HEK293 (cell line): ENCODE measurements around the gene TANGO6.

Source experiments
- GLI2 ChIP-seq: fragments of 450-650 bp; formaldehyde crosslinking; IDR thresholded peaks from 2 replicates; pipeline ENCODE4; 2017; ENCODE audit warnings: missing biosample characterization, missing genetic modification characterization, low read depth, borderline replicate concordance
- GLIS2 ChIP-seq: fragments of 450-650 bp; formaldehyde crosslinking; IDR thresholded peaks from 2 replicates; pipeline ENCODE4 v1.5.1; 2016; ENCODE audit warnings: missing biosample characterization, missing genetic modification characterization
- KLF8 ChIP-seq: fragments of 450-650 bp; formaldehyde crosslinking; IDR thresholded peaks from 2 replicates; pipeline ENCODE4 v1.5.1; 2016; ENCODE audit warnings: missing biosample characterization, missing genetic modification characterization
- KLF9 ChIP-seq: fragments of 450-650 bp; formaldehyde crosslinking; IDR thresholded peaks from 2 replicates; pipeline ENCODE4 v1.5.1; 2016; ENCODE audit warnings: missing biosample characterization, missing genetic modification characterization, low read depth
- OSR2 ChIP-seq: fragments of 450-650 bp; formaldehyde crosslinking; IDR thresholded peaks from 2 replicates; pipeline ENCODE4 v1.5.1; 2016; ENCODE audit warnings: missing biosample characterization, missing genetic modification characterization
- SCRT1 ChIP-seq: fragments of 450-650 bp; formaldehyde crosslinking; IDR thresholded peaks from 2 replicates; pipeline ENCODE4 v1.5.1; 2016; ENCODE audit warnings: missing biosample characterization, missing genetic modification characterization, borderline replicate concordance
- SETDB1 ChIP-seq: IDR thresholded peaks from one replicate; pipeline ENCODE4 v1.6.1; 2017; ENCODE audit warnings: mild to moderate bottlenecking, low read length, moderate library complexity, mixed read lengths; ENCODE audit not compliant: insufficient read length
- ZBTB48 ChIP-seq: fragments of 450-650 bp; formaldehyde crosslinking; IDR thresholded peaks from 2 replicates; pipeline ENCODE4 v1.5.1; 2016; ENCODE audit warnings: missing biosample characterization, missing genetic modification characterization
- ZEB2 ChIP-seq: fragments of 450-650 bp; formaldehyde crosslinking; IDR thresholded peaks from 2 replicates; pipeline ENCODE4 v1.5.1; 2016; ENCODE audit warnings: missing biosample characterization, missing genetic modification characterization
- ZNF140 ChIP-seq: fragments of 450-650 bp; formaldehyde crosslinking; IDR thresholded peaks from 2 replicates; pipeline ENCODE4 v1.5.1; 2016; ENCODE audit warnings: missing biosample characterization, missing genetic modification characterization
- ZNF184 ChIP-seq: fragments of 450-650 bp; IDR thresholded peaks from 2 replicates; pipeline ENCODE4 v1.5.1; 2018; ENCODE audit warnings: missing biosample characterization, mild to moderate bottlenecking, missing genetic modification characterization
- ZNF2 ChIP-seq: fragments of 450-650 bp; formaldehyde crosslinking; IDR thresholded peaks from 2 replicates; pipeline ENCODE4 v1.5.1; 2016; ENCODE audit warnings: missing biosample characterization, missing genetic modification characterization
- ZNF214 ChIP-seq: fragments of 450-650 bp; formaldehyde crosslinking; IDR thresholded peaks from 2 replicates; pipeline ENCODE4 v1.5.1; 2017; ENCODE audit warnings: missing biosample characterization, mild to moderate bottlenecking, missing genetic modification characterization, borderline replicate concordance
- ZNF223 ChIP-seq: fragments of 450-650 bp; formaldehyde crosslinking; IDR thresholded peaks from 2 replicates; pipeline ENCODE4 v1.5.1; 2016; ENCODE audit warnings: missing biosample characterization, missing genetic modification characterization
- ZNF292 ChIP-seq: fragments of 450-650 bp; formaldehyde crosslinking; IDR thresholded peaks from 2 replicates; pipeline ENCODE4 v1.5.1; 2016; ENCODE audit warnings: low read depth, missing biosample characterization, missing genetic modification characterization, borderline replicate concordance
- ZNF302 ChIP-seq: fragments of 450-650 bp; formaldehyde crosslinking; IDR thresholded peaks from 2 replicates; pipeline ENCODE4 v1.5.1; 2016; ENCODE audit warnings: missing biosample characterization, missing genetic modification characterization, low read depth
- ZNF341 ChIP-seq: fragments of 450-650 bp; formaldehyde crosslinking; IDR thresholded peaks from 2 replicates; pipeline ENCODE4; 2016; ENCODE audit warnings: low read depth, missing biosample characterization, missing genetic modification characterization
- ZNF354C ChIP-seq: fragments of 450-650 bp; formaldehyde crosslinking; IDR thresholded peaks from 2 replicates; pipeline ENCODE4 v1.5.1; 2016; ENCODE audit warnings: missing biosample characterization, missing genetic modification characterization, low read depth, borderline replicate concordance
- ZNF391 ChIP-seq: fragments of 450-650 bp; formaldehyde crosslinking; IDR thresholded peaks from 2 replicates; pipeline ENCODE4 v1.5.1; 2016; ENCODE audit warnings: low read depth, missing biosample characterization, missing genetic modification characterization, borderline replicate concordance
- ZNF416 ChIP-seq: fragments of 450-650 bp; formaldehyde crosslinking; IDR thresholded peaks from 2 replicates; pipeline ENCODE4 v1.5.1; 2016; ENCODE audit warnings: missing biosample characterization, missing genetic modification characterization
- ZNF473 ChIP-seq: fragments of 450-650 bp; formaldehyde crosslinking; IDR thresholded peaks from 2 replicates; pipeline ENCODE4 v1.5.1; 2017; ENCODE audit warnings: missing biosample characterization, missing genetic modification characterization
- ZNF529 ChIP-seq: fragments of 450-650 bp; formaldehyde crosslinking; IDR thresholded peaks from 2 replicates; pipeline ENCODE4 v1.5.1; 2017; ENCODE audit warnings: missing genetic modification characterization, missing biosample characterization; ENCODE audit not compliant: insufficient replicate concordance
- ZNF544 ChIP-seq: fragments of 450-650 bp; formaldehyde crosslinking; IDR thresholded peaks from 2 replicates; pipeline ENCODE4 v1.5.0; 2017; ENCODE audit warnings: missing biosample characterization, missing genetic modification characterization
- ZNF561 ChIP-seq: fragments of 450-650 bp; IDR thresholded peaks from 2 replicates; pipeline ENCODE4 v1.5.1; 2018; ENCODE audit warnings: missing biosample characterization, missing genetic modification characterization, borderline replicate concordance
- ZNF571 ChIP-seq: fragments of 450-650 bp; formaldehyde crosslinking; IDR thresholded peaks from 2 replicates; pipeline ENCODE4 v1.5.0; 2017; ENCODE audit warnings: missing biosample characterization, missing genetic modification characterization
- ZNF639 ChIP-seq: fragments of 450-650 bp; formaldehyde crosslinking; IDR thresholded peaks from 2 replicates; pipeline ENCODE4 v1.5.1; 2016; ENCODE audit warnings: missing biosample characterization, missing genetic modification characterization
- ZNF654 ChIP-seq: fragments of 450-650 bp; formaldehyde crosslinking; IDR thresholded peaks from 2 replicates; pipeline ENCODE4 v1.5.1; 2016; ENCODE audit warnings: low read depth, missing biosample characterization, missing genetic modification characterization
- ZNF785 ChIP-seq: fragments of 450-650 bp; formaldehyde crosslinking; IDR thresholded peaks from 2 replicates; pipeline ENCODE4 v1.5.1; 2016; ENCODE audit warnings: missing biosample characterization, missing genetic modification characterization
- ZSCAN4 ChIP-seq: fragments of 450-650 bp; formaldehyde crosslinking; IDR thresholded peaks from 2 replicates; pipeline ENCODE4 v1.5.1; 2017; ENCODE audit warnings: missing biosample characterization, missing genetic modification characterization
- TF ChIP-seq, protein P1 (sequence below): fragments of 450-650 bp; formaldehyde crosslinking; IDR thresholded peaks from 2 replicates; pipeline ENCODE4 v1.5.1; 2016; ENCODE audit warnings: missing biosample characterization, missing genetic modification characterization
- TF ChIP-seq, protein P2 (sequence below): fragments of 450-650 bp; formaldehyde crosslinking; IDR thresholded peaks from 2 replicates; pipeline ENCODE4 v1.5.1; 2016; ENCODE audit warnings: missing biosample characterization, missing genetic modification characterization
- TF ChIP-seq, protein P3 (sequence below): fragments of 450-650 bp; IDR thresholded peaks from 2 replicates; pipeline ENCODE4 v1.5.1; 2018; ENCODE audit warnings: missing biosample characterization, missing genetic modification characterization

TANGO6 gene

DNA sequence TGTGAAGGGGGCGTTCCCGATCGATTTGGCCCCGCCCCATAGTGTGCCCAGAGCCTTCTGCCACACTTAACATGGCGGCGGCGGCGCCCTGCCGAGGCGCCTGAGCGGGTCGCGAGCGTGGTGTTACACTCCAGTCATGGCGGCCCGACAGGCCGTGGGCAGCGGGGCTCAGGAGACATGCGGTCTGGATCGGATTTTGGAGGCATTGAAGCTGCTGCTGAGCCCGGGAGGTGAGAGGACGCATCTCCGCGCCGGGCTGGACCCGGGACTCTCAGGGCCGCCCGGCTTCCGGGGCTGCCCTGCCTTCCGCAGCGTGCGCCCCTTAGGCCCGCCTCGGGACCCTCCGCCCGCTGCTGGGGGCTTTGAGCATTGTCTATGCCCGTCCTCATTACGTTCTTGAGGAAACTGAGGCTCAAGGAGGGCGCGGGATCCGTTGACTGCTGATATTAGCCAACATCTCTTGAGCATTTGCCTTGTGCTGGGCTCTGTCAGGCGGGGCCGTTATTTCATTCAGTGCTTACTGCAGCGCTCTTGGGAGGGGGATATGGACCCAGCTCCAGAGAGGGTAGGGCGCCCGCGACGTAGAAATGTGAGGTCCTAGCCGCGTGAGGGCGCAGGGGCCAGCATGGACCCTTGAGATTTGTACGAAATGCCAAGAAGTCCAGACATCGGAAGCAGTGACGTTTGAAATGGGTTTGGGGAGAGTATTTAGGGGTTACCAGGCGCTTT lies at the start of gene TANGO6 (continued):
- TF ChIP-seq ZNF223 (tag by site-specific recombination) (no peak), SETDB1 (no peak), ZNF140 (tag by site-specific recombination) (no peak), GLI2 (tag by site-specific recombination) (no peak), ZNF416 (tag by site-specific recombination) (no peak), ZNF302 (no peak), ZNF473 (tag by site-specific recombination) (no peak), ZNF639 (tag by site-specific recombination) (peak; percentile 37; the same call in 1 of the 2 replicates), ZNF214 (no peak), OSR2 (tag by site-specific recombination) (no peak), ZBTB48 (peak; percentile 80; the same call in 1 of the 2 replicates), ZNF354C (no peak), ZNF529 (no peak), ZNF292 (tag by site-specific recombination) (no peak), ZNF654 (tag by site-specific recombination) (peak; percentile 9; the same call in 1 of the 2 replicates), ZNF544 (tag by site-specific recombination) (no peak), GLIS2 (peak; percentile 59), ZNF571 (tag by site-specific recombination) (no peak), ZSCAN4 (tag by site-specific recombination) (no peak), ZNF184 (tag by site-specific recombination) (no peak), KLF8 (tag by site-specific recombination) (0 out of 2 replicates have a peak, but pooled peaks have one; percentile 39), SCRT1 (tag by site-specific recombination) (no peak), ZNF2 (tag by site-specific recombination) (peak; percentile 82), ZNF391 (0 out of 2 replicates have a peak, but pooled peaks have one; percentile 21), ZNF341 (tag by site-specific recombination) (no peak), KLF9 (tag by site-specific recombination) (peak; percentile 89), ZNF785 (tag by site-specific recombination) (no peak), ZNF561 (tag by site-specific recombination) (peak; percentile 93), ZEB2 (tag by site-specific recombination) (no peak)
- TF ChIP-seq, protein P1, sequence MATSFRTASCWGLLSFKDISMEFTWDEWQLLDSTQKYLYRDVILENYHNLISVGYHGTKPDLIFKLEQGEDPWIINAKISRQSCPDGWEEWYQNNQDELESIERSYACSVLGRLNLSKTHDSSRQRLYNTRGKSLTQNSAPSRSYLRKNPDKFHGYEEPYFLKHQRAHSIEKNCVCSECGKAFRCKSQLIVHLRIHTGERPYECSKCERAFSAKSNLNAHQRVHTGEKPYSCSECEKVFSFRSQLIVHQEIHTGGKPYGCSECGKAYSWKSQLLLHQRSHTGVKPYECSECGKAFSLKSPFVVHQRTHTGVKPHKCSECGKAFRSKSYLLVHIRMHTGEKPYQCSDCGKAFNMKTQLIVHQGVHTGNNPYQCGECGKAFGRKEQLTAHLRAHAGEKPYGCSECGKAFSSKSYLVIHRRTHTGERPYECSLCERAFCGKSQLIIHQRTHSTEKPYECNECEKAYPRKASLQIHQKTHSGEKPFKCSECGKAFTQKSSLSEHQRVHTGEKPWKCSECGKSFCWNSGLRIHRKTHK (tag by site-specific recombination) = no peak
- TF ChIP-seq, protein P2, sequence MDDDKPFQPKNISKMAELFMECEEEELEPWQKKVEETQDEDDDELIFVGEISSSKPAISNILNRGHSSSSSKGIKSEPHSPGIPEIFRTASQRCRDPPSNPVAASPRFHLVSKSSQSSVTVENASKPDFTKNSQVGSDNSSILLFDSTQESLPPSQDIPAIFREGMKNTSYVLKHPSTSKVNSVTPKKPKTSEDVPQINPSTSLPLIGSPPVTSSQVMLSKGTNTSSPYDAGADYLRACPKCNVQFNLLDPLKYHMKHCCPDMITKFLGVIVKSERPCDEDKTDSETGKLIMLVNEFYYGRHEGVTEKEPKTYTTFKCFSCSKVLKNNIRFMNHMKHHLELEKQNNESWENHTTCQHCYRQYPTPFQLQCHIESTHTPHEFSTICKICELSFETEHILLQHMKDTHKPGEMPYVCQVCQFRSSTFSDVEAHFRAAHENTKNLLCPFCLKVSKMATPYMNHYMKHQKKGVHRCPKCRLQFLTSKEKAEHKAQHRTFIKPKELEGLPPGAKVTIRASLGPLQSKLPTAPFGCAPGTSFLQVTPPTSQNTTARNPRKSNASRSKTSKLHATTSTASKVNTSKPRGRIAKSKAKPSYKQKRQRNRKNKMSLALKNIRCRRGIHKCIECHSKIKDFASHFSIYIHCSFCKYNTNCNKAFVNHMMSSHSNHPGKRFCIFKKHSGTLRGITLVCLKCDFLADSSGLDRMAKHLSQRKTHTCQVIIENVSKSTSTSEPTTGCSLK (tag by site-specific recombination) = no peak
- TF ChIP-seq, protein P3, sequence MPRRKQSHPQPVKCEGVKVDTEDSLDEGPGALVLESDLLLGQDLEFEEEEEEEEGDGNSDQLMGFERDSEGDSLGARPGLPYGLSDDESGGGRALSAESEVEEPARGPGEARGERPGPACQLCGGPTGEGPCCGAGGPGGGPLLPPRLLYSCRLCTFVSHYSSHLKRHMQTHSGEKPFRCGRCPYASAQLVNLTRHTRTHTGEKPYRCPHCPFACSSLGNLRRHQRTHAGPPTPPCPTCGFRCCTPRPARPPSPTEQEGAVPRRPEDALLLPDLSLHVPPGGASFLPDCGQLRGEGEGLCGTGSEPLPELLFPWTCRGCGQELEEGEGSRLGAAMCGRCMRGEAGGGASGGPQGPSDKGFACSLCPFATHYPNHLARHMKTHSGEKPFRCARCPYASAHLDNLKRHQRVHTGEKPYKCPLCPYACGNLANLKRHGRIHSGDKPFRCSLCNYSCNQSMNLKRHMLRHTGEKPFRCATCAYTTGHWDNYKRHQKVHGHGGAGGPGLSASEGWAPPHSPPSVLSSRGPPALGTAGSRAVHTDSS (tag by site-specific recombination) = peak; percentile 30; the same call in 1 of the 2 replicates
